Activated CD8-positive, alpha-beta memory T cell treated with anti-CD3 and anti-CD28 coated beads, Interleukin-2, amount 50 U/mL, for 24 hours (primary cell): ENCODE data around the gene NSUN3.
"Not testable (repeated sequence)": the region's sequence is repeated elsewhere in the genome, so short reads cannot be mapped to it uniquely, and the experiment has no call there.

Experiments
- DNase-seq: peaks from one replicate; pipeline ENCODE4 v3.0.0-alpha.2; 2020; ENCODE audit errors: extremely low read depth

NSUN3 gene

GRCh38 chr3:94069194-94069813 lies 6.4 kb downstream of the NSUN3 start:
- DNase-seq = no peak

GRCh38 chr3:94070341-94070911 lies 7.6 kb downstream of the NSUN3 start:
- no peak for DNase-seq

- no peak for DNase-seq
Observed at GRCh38 chr3:94071713-94072284, 8.9 kb downstream of the NSUN3 start.

- no peak for DNase-seq
Observed at GRCh38 chr3:94076055-94076454, 13.2 kb downstream of the NSUN3 start.

GRCh38 chr3:94080552-94080951 lies 17.7 kb downstream of the NSUN3 start:
- not testable (repeated sequence) for DNase-seq

GRCh38 chr3:94081884-94082283 lies 19.0 kb downstream of the NSUN3 start:
- no peak for DNase-seq

GRCh38 chr3:94082391-94082937 lies 19.6 kb downstream of the NSUN3 start:
- DNase-seq = no peak

GRCh38 chr3:94083261-94083660 lies 20.4 kb downstream of the NSUN3 start:
- no peak for DNase-seq

- no peak for DNase-seq
Observed at GRCh38 chr3:94089126-94089525, 26.3 kb downstream of the NSUN3 start.

GRCh38 chr3:94092086-94092485 lies 29.2 kb downstream of the NSUN3 start:
- DNase-seq = no peak

- no peak for DNase-seq
Observed at GRCh38 chr3:94093151-94093550, 30.3 kb downstream of the NSUN3 start.

- DNase-seq = no peak
Observed at GRCh38 chr3:94095111-94095510, 32.2 kb downstream of the NSUN3 start.

- DNase-seq = no peak
Observed at GRCh38 chr3:94098452-94098851, 35.6 kb downstream of the NSUN3 start.

GRCh38 chr3:94099311-94099710 lies 36.5 kb downstream of the NSUN3 start:
- no peak for DNase-seq

GRCh38 chr3:94101860-94102259 lies 39.0 kb downstream of the NSUN3 start:
- no peak for DNase-seq

GRCh38 chr3:94106268-94106667 lies 43.4 kb downstream of the NSUN3 start:
- no peak for DNase-seq

GRCh38 chr3:94110232-94110631 lies 47.4 kb downstream of the NSUN3 start:
- DNase-seq = not testable (repeated sequence)

- no peak for DNase-seq
Observed at GRCh38 chr3:94110854-94111253, 48.0 kb downstream of the NSUN3 start.

GRCh38 chr3:94114666-94115065 lies 51.8 kb downstream of the NSUN3 start:
- no peak for DNase-seq

- DNase-seq = no peak
Observed at GRCh38 chr3:94115482-94115881, 52.6 kb downstream of the NSUN3 start.

- DNase-seq = no peak
Observed at GRCh38 chr3:94117729-94118128, 54.9 kb downstream of the NSUN3 start.

- DNase-seq = no peak
Observed at GRCh38 chr3:94118390-94118789, 55.5 kb downstream of the NSUN3 start.

- DNase-seq = no peak
Observed at GRCh38 chr3:94121161-94121560, 58.3 kb downstream of the NSUN3 start.
